HepG2 (cell line): ENCODE data around the gene TMBIM4. TPM values are rescaled to one million over a fixed set of nuclear protein-coding genes. Genes with fewer than 3 reads are reported as not detected.

Experiments
- CHCHD3 ChIP-seq: sonication (generic); formaldehyde crosslinking; IDR thresholded peaks from 2 replicates; pipeline ENCODE4 v1.8.0; 2022; ENCODE audit warnings: mild to moderate bottlenecking, missing genetic modification reagents, moderate library complexity
- FIP1L1 ChIP-seq: fragments of 200-400 bp; formaldehyde crosslinking; IDR thresholded peaks from 2 replicates; pipeline ENCODE4 v1.6.1; 2018; ENCODE audit warnings: low read depth, mild to moderate bottlenecking, low read length, moderate library complexity, borderline replicate concordance; ENCODE audit not compliant: insufficient read depth
- HNF4A ChIP-seq: sonication (generic); formaldehyde crosslinking; IDR thresholded peaks from 2 replicates; pipeline ENCODE4 v1.4.0; 2020; ENCODE audit warnings: missing genetic modification reagents
- HNRNPH1 ChIP-seq: fragments of 200-400 bp; formaldehyde crosslinking; optimal IDR thresholded peaks from 2 replicates; pipeline ENCODE3; 2017; ENCODE audit warnings: mild to moderate bottlenecking, low read depth, low read length
- KDM6A ChIP-seq: IDR thresholded peaks from 2 replicates; pipeline ENCODE4 v1.6.1; 2016; ENCODE audit warnings: low read depth
- MYC ChIP-seq: sonication (generic); formaldehyde crosslinking; IDR thresholded peaks from 2 replicates; pipeline ENCODE4 v1.9.0; 2021; ENCODE audit warnings: missing genetic modification reagents, borderline replicate concordance
- PHF5A ChIP-seq: IDR thresholded peaks from one replicate; pipeline ENCODE4 v1.6.1; 2018; ENCODE audit warnings: low read depth, missing genetic modification reagents; ENCODE audit not compliant: unreplicated experiment
- POLR2AphosphoS5 ChIP-seq: IDR thresholded peaks from 2 replicates; pipeline ENCODE4 v1.6.1; 2012; ENCODE audit warnings: low read depth, low read length
- RCOR2 ChIP-seq: IDR thresholded peaks from 2 replicates; pipeline ENCODE4 v1.6.1; 2016; ENCODE audit warnings: missing biosample characterization, missing genetic modification reagents
- ZNF230 ChIP-seq: sonication (generic); formaldehyde crosslinking; IDR thresholded peaks from 2 replicates; pipeline ENCODE4 v1.4.0; 2020; ENCODE audit warnings: mild to moderate bottlenecking, missing genetic modification reagents
- ZNF260 ChIP-seq: sonication (generic); formaldehyde crosslinking; IDR thresholded peaks from 2 replicates; pipeline ENCODE4 v1.4.0; 2020; ENCODE audit warnings: missing genetic modification reagents, low read depth, mild to moderate bottlenecking, borderline replicate concordance
- ZNF326 ChIP-seq: sonication (generic); formaldehyde crosslinking; IDR thresholded peaks from 2 replicates; pipeline ENCODE4 v1.4.0; 2020; ENCODE audit warnings: missing genetic modification reagents, borderline replicate concordance
- ZNF598 ChIP-seq: sonication (generic); formaldehyde crosslinking; IDR thresholded peaks from 2 replicates; pipeline ENCODE4 v1.5.1; 2020; ENCODE audit warnings: mild to moderate bottlenecking, missing genetic modification reagents, borderline replicate concordance
- ZNF670 ChIP-seq: sonication (generic); formaldehyde crosslinking; IDR thresholded peaks from 2 replicates; pipeline ENCODE4 v1.8.0; 2022; ENCODE audit warnings: mild to moderate bottlenecking, missing genetic modification reagents, borderline replicate concordance
- ZNF672 ChIP-seq: sonication (generic); formaldehyde crosslinking; IDR thresholded peaks from 2 replicates; pipeline ENCODE4 v1.8.1; 2022; ENCODE audit warnings: missing genetic modification reagents
- polyA plus RNA-seq, 8 experiments: library from polyadenylated mRNA; depleted of rRNA in 3 of 8; stranded (reverse) in 7 of 8; unstranded in 1 of 8; fragments of >200 nt; fragmentation: Illumina TruSeq in 4 of 8; extraction: Trizol in 4 of 8; gene quantifications; 2 replicates each; pipeline versions ENCODE4 v1.2.1 to v1.2.3, GENCODE V29; 2011 to 2016; ENCODE audit warnings: low read depth in 4 of 8, missing spikeins in 1 of 8, mixed read lengths in 1 of 8; ENCODE audit not compliant: insufficient read depth in 1 of 8
- total RNA-seq, 5 experiments: library from RNA; depleted of rRNA; stranded (reverse); fragments of >200 nt; fragmentation: Illumina TruSeq; extraction: Trizol; gene quantifications; 2 replicates each; pipeline ENCODE4 v1.2.3, GENCODE V29; 2016; ENCODE audit warnings: low read depth in 1 of 5
- TF ChIP-seq, protein P1 (sequence below): sonication (generic); formaldehyde crosslinking; IDR thresholded peaks from 2 replicates; pipeline ENCODE4 v1.5.0; 2020; ENCODE audit warnings: mild to moderate bottlenecking, missing genetic modification reagents
- TF ChIP-seq, protein P2 (sequence below): fragments of 450-650 bp; IDR thresholded peaks from 2 replicates; pipeline ENCODE4 v1.6.1; 2017; ENCODE audit warnings: mild to moderate bottlenecking
- TF ChIP-seq, protein P3 (sequence below): sonication (generic); formaldehyde crosslinking; IDR thresholded peaks from 2 replicates; pipeline ENCODE4 v1.4.0; 2020; ENCODE audit warnings: missing genetic modification reagents
- TF ChIP-seq, protein P4 (sequence below): sonication (generic); formaldehyde crosslinking; IDR thresholded peaks from 2 replicates; pipeline ENCODE4 v1.4.0; 2020; ENCODE audit warnings: mild to moderate bottlenecking, missing genetic modification reagents
- TF ChIP-seq, protein P5 (sequence below): sonication (generic); formaldehyde crosslinking; IDR thresholded peaks from 2 replicates; pipeline ENCODE4 v1.4.0; 2020; ENCODE audit warnings: missing genetic modification reagents, borderline replicate concordance

TMBIM4 gene
- total and polyA plus RNA-seq, 2 of the 13 experiments (the other 11 are each of a cell fraction or from before 2014, with no cell fraction given) = 60.5 to 67.7 TPM

DNA sequence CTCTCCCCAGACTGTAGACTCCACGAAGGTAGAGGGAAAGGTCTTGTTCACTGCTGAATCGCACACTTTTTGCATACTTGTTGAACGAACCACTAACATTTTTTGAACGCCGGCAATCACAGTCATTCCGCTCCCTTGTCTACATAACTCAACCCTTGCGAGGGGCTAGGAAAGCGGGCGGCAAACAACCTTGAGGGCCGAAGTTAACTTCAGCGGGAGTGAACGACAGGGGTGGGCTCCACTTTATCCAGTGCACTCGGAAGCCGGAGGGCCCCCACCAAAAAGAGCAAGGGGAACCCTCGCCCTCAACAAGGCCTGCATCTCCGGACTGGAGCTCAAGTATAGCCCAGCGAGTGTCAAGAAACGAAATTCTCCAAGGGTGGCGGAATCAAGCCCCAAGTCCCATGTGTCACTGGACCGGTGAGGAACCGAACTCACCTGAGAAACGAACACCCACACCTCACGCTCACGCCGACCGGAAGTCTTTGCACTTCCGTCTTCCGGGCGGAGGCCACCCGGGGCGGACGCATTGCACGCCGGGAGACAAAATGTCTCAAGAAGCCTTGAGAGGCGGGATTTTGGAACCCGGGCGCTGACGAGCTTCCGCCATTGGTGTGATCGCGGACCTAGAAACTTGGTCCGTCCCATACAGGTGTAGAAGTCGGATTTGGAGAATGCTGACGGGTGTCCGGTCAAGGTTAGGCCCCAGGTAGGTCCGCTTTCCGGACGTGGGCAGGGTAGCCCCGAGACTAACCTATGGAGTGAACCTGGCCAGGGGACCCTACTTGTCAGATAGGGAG lies 39.3 kb downstream of the TMBIM4 start, which contains the start of gene LLPH (continued):
- TF ChIP-seq, protein P1, sequence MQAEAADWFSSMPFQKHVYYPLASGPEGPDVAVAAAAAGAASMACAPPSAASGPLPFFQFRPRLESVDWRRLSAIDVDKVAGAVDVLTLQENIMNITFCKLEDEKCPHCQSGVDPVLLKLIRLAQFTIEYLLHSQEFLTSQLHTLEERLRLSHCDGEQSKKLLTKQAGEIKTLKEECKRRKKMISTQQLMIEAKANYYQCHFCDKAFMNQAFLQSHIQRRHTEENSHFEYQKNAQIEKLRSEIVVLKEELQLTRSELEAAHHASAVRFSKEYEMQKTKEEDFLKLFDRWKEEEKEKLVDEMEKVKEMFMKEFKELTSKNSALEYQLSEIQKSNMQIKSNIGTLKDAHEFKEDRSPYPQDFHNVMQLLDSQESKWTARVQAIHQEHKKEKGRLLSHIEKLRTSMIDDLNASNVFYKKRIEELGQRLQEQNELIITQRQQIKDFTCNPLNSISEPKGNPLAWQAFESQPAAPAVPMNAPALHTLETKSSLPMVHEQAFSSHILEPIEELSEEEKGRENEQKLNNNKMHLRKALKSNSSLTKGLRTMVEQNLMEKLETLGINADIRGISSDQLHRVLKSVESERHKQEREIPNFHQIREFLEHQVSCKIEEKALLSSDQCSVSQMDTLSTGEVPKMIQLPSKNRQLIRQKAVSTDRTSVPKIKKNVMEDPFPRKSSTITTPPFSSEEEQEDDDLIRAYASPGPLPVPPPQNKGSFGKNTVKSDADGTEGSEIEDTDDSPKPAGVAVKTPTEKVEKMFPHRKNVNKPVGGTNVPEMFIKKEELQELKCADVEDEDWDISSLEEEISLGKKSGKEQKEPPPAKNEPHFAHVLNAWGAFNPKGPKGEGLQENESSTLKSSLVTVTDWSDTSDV = no peak
- no peak for TF ChIP-seq ZNF326 (CRISPR knock-in tag)
- TF ChIP-seq ZNF230 = peak; percentile 83; the same call in 1 of the 2 replicates
- TF ChIP-seq PHF5A = no peak
- TF ChIP-seq ZNF260 (CRISPR knock-in tag) = no peak
- no peak for TF ChIP-seq RCOR2 (CRISPR knock-in tag)
- no peak for TF ChIP-seq FIP1L1
- no peak for TF ChIP-seq KDM6A
- TF ChIP-seq, protein P2, sequence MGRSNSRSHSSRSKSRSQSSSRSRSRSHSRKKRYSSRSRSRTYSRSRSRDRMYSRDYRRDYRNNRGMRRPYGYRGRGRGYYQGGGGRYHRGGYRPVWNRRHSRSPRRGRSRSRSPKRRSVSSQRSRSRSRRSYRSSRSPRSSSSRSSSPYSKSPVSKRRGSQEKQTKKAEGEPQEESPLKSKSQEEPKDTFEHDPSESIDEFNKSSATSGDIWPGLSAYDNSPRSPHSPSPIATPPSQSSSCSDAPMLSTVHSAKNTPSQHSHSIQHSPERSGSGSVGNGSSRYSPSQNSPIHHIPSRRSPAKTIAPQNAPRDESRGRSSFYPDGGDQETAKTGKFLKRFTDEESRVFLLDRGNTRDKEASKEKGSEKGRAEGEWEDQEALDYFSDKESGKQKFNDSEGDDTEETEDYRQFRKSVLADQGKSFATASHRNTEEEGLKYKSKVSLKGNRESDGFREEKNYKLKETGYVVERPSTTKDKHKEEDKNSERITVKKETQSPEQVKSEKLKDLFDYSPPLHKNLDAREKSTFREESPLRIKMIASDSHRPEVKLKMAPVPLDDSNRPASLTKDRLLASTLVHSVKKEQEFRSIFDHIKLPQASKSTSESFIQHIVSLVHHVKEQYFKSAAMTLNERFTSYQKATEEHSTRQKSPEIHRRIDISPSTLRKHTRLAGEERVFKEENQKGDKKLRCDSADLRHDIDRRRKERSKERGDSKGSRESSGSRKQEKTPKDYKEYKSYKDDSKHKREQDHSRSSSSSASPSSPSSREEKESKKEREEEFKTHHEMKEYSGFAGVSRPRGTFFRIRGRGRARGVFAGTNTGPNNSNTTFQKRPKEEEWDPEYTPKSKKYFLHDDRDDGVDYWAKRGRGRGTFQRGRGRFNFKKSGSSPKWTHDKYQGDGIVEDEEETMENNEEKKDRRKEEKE = no peak
- TF ChIP-seq HNRNPH1 = no peak
- peak; percentile 82; the same call in 1 of the 2 replicates for TF ChIP-seq MYC (CRISPR knock-in tag)
- peak; percentile 95 for TF ChIP-seq POLR2AphosphoS5
- TF ChIP-seq ZNF598 (CRISPR knock-in tag) = no peak; the same call in 1 of the 2 replicates
- TF ChIP-seq ZNF672 (CRISPR knock-in tag) = no peak
- no peak for TF ChIP-seq ZNF670 (CRISPR knock-in tag)
- TF ChIP-seq, protein P3, sequence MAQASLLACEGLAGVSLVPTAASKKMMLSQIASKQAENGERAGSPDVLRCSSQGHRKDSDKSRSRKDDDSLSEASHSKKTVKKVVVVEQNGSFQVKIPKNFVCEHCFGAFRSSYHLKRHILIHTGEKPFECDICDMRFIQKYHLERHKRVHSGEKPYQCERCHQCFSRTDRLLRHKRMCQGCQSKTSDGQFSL (CRISPR knock-in tag) = no peak
- TF ChIP-seq, protein P4, sequence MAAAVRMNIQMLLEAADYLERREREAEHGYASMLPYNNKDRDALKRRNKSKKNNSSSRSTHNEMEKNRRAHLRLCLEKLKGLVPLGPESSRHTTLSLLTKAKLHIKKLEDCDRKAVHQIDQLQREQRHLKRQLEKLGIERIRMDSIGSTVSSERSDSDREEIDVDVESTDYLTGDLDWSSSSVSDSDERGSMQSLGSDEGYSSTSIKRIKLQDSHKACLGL = peak; percentile 68; the same call in 1 of the 2 replicates
- no peak for TF ChIP-seq CHCHD3 (CRISPR knock-in tag)
- TF ChIP-seq, protein P5, sequence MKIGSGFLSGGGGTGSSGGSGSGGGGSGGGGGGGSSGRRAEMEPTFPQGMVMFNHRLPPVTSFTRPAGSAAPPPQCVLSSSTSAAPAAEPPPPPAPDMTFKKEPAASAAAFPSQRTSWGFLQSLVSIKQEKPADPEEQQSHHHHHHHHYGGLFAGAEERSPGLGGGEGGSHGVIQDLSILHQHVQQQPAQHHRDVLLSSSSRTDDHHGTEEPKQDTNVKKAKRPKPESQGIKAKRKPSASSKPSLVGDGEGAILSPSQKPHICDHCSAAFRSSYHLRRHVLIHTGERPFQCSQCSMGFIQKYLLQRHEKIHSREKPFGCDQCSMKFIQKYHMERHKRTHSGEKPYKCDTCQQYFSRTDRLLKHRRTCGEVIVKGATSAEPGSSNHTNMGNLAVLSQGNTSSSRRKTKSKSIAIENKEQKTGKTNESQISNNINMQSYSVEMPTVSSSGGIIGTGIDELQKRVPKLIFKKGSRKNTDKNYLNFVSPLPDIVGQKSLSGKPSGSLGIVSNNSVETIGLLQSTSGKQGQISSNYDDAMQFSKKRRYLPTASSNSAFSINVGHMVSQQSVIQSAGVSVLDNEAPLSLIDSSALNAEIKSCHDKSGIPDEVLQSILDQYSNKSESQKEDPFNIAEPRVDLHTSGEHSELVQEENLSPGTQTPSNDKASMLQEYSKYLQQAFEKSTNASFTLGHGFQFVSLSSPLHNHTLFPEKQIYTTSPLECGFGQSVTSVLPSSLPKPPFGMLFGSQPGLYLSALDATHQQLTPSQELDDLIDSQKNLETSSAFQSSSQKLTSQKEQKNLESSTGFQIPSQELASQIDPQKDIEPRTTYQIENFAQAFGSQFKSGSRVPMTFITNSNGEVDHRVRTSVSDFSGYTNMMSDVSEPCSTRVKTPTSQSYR (CRISPR knock-in tag) = no peak
- no peak for TF ChIP-seq HNF4A (CRISPR knock-in tag)
